ENCODE data around the gene ARPC5L. TPM values are rescaled to one million over a fixed set of nuclear protein-coding genes. Genes with fewer than 3 reads are reported as not detected.

Gene ARPC5L
- total RNA-seq (2014; rRNA removed; shearing (Covaris generic)): 35.9 and 41.2 TPM in 2 replicates
- polyA plus RNA-seq (2016; fragmentation: Nextera tagmentation; extraction: Ambion mirVana): 84.5 and 87.3 TPM in 2 replicates
- long read RNA-seq, transcript ARPC5L-201 (4 exons, 1,325 nt): major isoform, 91 of 94 reads
- long read RNA-seq, partial matches to known transcripts: 1 of 94 reads
- long read RNA-seq, other reads (novel, unspliced or antisense): 1 of 94 reads

DNA sequence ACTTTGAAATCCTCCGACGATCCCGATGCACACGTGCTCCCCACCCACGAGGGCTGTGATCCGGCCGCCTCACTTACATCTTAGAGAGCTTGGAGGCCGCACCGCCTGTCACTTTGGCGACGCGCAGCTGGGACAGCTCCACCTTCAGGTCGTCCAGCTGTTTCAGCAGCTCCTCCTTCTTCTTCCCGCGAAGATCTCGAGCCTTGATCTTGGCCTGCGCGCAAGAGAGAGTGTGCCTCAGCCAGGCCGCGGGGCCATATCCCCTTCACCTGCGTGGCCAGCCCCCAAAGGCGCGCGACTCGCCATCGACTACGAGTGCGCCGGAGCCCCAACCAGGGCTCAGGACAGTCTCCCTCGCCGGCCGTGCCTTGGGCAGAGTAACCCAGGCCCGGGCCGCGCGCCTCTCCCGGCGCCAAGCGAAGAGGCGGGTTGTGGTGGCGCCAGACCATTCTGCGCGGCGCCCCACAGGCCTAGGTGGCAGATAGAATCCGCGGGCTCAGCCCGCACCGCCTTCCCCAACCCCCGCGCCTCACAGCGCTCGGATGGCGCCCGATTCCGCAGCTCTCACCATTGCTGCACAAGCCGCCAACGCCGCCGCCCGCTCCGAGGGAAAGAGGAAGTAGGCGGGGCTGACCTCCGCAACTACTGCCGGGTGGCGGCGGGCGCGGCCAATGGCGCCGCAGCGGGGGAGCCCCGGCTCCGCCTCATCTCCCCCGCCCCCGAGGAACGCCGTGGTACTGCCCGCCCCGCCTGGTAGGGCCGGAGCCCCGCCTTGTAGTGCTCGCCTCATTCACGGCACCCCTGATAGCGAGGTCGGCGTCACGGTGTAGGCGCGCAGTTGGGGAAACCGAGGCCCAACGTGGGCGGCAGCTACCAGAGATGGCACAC is at the start of gene ARPC5L, which contains the start of gene RPL35:
Gene ARPC5L (plus strand): TSS at position 789 of the 888 bp plus-strand sequence. CDS start 7,161 bp downstream, outside the sequence.
Gene RPL35 (minus strand): TSS at position 616 of the 888 bp plus-strand sequence. CDS start 45 bp downstream, at position 571.
- Histone ChIP-seq H3F3A (replicated peaks; ENCODE audit: low read depth) (peaks cover 51% of the 10 kb centered on the region), H3K27me3 (ENCODE audit: insufficient read depth) (no peaks in the 10 kb centered on the region), H3K27ac (ENCODE audit: low read depth) (peak within 1 kb of the TSS; percentile 91), H3K36me3 (ENCODE audit: insufficient read depth) (peaks cover 32% of the 10 kb centered on the region), H3K4me2 (peak within 1 kb of the TSS; percentile 99), H3K9me2 (ENCODE audit: insufficient read depth) (no peaks in the 10 kb centered on the region), H2AFZ (peak within 1 kb of the TSS; percentile 95), H4K20me1 (replicated peaks; ENCODE audit: insufficient read depth) (peaks cover 36% of the 10 kb centered on the region), H3K4me1 (ENCODE audit: insufficient read depth) (peaks cover 18% of the 10 kb centered on the region), H3K4me3 (peak within 1 kb of the TSS; percentile 99), H3K79me2 (replicated peaks; ENCODE audit: insufficient read depth) (peaks cover 32% of the 10 kb centered on the region)
- peak within 1 kb of the TSS; percentile 89 for H3K27ac Mint-ChIP-seq
- peaks cover 52% of the 10 kb centered on the region for H3K36me3 Mint-ChIP-seq (ENCODE audit: low read depth)
- peaks cover 3% of the 10 kb centered on the region; the same call in 1 of the 3 replicates for H3K9me3 Mint-ChIP-seq
- ATAC-seq: peak; percentile 89
- peaks cover 23% of the 10 kb centered on the region for H3K4me1 Mint-ChIP-seq
- peak within 1 kb of the TSS; percentile 97 for H3K4me3 Mint-ChIP-seq
- TF ChIP-seq CREB1 (CRISPR knock-in tag; IDR thresholded peaks at IDR 0.05; ENCODE audit: low read depth): peak; percentile 59
- no peak for TF ChIP-seq ZNF462 (CRISPR knock-in tag; IDR thresholded peaks at IDR 0.05)
- no peak for TF ChIP-seq ZNF331 (CRISPR knock-in tag; IDR thresholded peaks at IDR 0.05; ENCODE audit: low read depth)
- TF ChIP-seq, protein P1, sequence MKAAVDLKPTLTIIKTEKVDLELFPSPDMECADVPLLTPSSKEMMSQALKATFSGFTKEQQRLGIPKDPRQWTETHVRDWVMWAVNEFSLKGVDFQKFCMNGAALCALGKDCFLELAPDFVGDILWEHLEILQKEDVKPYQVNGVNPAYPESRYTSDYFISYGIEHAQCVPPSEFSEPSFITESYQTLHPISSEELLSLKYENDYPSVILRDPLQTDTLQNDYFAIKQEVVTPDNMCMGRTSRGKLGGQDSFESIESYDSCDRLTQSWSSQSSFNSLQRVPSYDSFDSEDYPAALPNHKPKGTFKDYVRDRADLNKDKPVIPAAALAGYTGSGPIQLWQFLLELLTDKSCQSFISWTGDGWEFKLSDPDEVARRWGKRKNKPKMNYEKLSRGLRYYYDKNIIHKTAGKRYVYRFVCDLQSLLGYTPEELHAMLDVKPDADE (IDR thresholded peaks at IDR 0.05): peak; percentile 85
- no peak for TF ChIP-seq STAT1 (IDR thresholded peaks at IDR 0.05; ENCODE audit: unreplicated experiment)
- TF ChIP-seq EZH2phosphoT487 (IDR thresholded peaks at IDR 0.05; ENCODE audit: unreplicated experiment): no peak
- TF ChIP-seq NANOG (IDR thresholded peaks at IDR 0.05; ENCODE audit: borderline replicate concordance): no peak
- TF ChIP-seq JUNB (IDR thresholded peaks at IDR 0.05; ENCODE audit: unreplicated experiment): no peak
- TF ChIP-seq, protein P2, sequence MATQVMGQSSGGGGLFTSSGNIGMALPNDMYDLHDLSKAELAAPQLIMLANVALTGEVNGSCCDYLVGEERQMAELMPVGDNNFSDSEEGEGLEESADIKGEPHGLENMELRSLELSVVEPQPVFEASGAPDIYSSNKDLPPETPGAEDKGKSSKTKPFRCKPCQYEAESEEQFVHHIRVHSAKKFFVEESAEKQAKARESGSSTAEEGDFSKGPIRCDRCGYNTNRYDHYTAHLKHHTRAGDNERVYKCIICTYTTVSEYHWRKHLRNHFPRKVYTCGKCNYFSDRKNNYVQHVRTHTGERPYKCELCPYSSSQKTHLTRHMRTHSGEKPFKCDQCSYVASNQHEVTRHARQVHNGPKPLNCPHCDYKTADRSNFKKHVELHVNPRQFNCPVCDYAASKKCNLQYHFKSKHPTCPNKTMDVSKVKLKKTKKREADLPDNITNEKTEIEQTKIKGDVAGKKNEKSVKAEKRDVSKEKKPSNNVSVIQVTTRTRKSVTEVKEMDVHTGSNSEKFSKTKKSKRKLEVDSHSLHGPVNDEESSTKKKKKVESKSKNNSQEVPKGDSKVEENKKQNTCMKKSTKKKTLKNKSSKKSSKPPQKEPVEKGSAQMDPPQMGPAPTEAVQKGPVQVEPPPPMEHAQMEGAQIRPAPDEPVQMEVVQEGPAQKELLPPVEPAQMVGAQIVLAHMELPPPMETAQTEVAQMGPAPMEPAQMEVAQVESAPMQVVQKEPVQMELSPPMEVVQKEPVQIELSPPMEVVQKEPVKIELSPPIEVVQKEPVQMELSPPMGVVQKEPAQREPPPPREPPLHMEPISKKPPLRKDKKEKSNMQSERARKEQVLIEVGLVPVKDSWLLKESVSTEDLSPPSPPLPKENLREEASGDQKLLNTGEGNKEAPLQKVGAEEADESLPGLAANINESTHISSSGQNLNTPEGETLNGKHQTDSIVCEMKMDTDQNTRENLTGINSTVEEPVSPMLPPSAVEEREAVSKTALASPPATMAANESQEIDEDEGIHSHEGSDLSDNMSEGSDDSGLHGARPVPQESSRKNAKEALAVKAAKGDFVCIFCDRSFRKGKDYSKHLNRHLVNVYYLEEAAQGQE (IDR thresholded peaks at IDR 0.05; ENCODE audit: unreplicated experiment): no peak
- peak; percentile 99 for TF ChIP-seq POLR2AphosphoS5 (IDR thresholded peaks at IDR 0.05; ENCODE audit: low read depth)
- peak; percentile 97 for DNase-seq (ENCODE audit: low spot score)
- peaks cover 26% of the 10 kb centered on the region for H3K27me3 Mint-ChIP-seq (ENCODE audit: insufficient read depth, low read depth, poor library complexity)

Data from GM23338 (cell line).